Astrocyte (in vitro differentiated cells and primary cell): Measurements from ENCODE around the gene PCED1B.

Experiments
- EZH2 ChIP-seq: IDR thresholded peaks from 2 replicates; pipeline ENCODE4 v1.6.1; 2012; ENCODE audit warnings: mild to moderate bottlenecking, low read length, inconsistent platforms; ENCODE audit not compliant: insufficient read depth
- TF ChIP-seq, protein P1 (sequence below): IDR thresholded peaks from 2 replicates; pipeline ENCODE4 v1.5.1; 2011; ENCODE audit warnings: low read depth, mild to moderate bottlenecking, inconsistent platforms, low read length, moderate library complexity; ENCODE audit not compliant: insufficient read depth

DNA sequence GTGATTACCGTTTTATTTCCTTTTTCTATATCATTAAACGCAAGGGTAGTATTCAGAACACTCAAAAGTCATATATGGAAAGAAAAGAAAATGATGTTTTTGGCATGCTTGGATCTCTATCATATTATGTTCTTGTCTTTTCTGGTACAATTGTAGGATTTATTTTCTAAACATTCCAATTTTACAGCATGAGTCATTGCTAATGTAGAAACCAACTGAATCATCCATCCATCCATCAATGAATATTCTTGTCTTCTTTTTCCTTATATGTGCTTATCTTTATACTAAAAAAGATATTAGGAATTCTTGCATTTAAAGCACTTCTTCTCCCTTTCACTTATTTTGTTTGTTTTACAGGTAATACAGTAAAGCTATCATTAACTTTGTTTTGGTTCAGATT lies 20.7 kb downstream of the PCED1B start:
- TF ChIP-seq, protein P1, sequence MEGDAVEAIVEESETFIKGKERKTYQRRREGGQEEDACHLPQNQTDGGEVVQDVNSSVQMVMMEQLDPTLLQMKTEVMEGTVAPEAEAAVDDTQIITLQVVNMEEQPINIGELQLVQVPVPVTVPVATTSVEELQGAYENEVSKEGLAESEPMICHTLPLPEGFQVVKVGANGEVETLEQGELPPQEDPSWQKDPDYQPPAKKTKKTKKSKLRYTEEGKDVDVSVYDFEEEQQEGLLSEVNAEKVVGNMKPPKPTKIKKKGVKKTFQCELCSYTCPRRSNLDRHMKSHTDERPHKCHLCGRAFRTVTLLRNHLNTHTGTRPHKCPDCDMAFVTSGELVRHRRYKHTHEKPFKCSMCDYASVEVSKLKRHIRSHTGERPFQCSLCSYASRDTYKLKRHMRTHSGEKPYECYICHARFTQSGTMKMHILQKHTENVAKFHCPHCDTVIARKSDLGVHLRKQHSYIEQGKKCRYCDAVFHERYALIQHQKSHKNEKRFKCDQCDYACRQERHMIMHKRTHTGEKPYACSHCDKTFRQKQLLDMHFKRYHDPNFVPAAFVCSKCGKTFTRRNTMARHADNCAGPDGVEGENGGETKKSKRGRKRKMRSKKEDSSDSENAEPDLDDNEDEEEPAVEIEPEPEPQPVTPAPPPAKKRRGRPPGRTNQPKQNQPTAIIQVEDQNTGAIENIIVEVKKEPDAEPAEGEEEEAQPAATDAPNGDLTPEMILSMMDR = no peak
- no peak for TF ChIP-seq EZH2
